Measurements from ENCODE around the gene EIF2S3.
"Not testable (repeated sequence)": the region's sequence is repeated elsewhere in the genome, so short reads cannot be mapped to it uniquely, and the experiment has no call there.

Gene EIF2S3

DNA sequence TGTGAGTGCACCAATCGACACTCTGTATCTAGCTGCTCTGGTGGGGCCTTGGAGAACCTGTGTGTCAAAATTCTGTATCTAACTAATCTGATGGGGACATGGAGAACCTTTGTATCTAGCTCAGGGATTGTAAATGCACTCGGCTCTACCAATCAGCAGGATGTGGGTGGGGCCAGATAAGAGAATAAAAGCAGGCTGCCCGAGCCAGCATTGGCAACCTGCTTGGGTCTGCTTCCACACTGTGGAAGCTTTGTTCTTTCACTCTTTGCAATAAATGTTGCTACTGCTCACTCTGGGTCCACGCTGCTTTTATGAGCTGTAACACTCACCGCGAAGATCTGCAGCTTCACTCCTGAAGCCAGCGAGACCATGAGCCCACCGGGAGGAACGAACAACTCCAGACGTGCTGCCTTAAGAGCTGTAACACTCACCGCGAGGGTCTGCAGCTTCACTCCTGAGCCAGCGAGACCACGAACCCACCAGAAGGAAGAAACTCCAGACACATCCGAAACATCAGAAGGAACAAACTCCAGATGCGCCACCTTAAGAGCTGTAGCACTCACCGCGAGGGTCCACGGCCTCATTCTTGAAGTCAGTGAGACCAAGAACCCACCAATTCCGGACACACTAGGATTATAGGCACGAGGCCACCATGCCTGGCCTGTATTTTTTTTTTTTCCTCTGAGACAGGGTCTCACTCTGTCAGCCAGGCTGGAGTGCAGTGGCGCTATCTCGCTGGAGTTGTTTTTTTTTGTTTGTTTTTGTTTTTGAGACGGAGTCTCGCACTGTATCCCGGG lies 4.0 kb upstream of the EIF2S3 start:
- DNase-seq: not testable (repeated sequence)

GRCh38 chrX:24055043-24055356 lies 244 bp downstream of the EIF2S3 start:
- no peak for DNase-seq

DNA sequence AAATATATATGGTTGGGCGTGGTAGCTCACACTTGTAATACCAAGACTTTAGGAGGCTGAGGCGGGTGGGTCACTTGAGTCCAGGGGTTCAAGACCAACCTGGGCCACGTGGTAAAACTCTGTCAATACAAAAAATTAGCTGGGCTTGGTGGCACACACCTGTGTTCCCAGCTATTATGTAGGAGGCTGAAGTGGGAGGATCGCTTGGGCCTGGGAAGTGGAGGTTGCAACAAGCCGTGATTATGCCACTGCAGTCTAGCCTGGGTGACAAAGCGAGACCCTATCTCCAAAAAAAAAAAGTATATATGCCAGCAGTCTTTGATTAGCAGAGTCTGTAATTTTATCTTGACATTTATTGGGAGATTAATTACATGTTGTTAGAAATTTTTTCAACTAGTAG lies 8.7 kb downstream of the EIF2S3 start:
- no peak for DNase-seq

DNA sequence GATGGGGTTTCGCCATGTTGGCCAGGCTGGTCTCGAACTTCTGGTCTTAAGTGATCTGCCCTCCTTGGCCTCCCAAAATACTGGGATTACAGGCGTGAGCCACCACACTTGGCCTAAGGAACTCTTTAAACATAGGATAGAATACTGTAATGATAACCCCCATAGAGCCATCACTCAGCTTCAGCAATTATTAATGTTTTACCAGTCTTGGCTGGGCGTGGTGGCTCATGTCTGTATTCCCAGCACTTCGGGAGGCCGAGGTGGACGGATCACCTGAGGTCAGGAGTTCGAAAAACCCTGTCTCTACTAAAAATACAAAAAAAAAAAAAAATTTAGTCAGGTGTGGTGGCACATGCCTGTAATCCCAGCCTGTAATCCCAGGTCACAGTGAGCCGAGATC lies 15.1 kb downstream of the EIF2S3 start:
- DNase-seq: no peak

- no peak for DNase-seq
Measured at GRCh38 chrX:24079411-24079810, 24.7 kb downstream of the EIF2S3 start.

DNA sequence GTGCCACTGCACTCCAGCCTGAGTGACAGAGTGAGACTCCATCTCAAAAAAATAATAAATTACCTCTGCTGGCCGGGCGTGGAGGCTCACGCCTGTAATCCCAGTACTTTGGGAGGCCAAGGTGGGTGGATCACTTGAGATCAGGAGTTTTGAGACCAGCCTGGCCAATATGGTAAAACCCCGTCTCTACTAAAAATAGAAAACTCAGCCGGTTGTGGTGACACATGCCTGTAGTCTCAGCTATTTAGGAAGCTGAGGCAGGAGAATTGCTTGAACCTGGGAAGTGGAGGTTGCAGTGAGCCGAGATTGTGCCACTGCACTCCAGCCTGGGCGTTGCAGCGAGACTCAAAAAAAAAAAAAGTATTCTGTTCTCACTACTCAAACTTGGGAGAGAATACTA lies 25.5 kb downstream of the EIF2S3 start:
- not testable (repeated sequence) for DNase-seq

- no peak for DNase-seq
Measured at GRCh38 chrX:24080704-24081103, 25.9 kb downstream of the EIF2S3 start.

GRCh38 chrX:24081661-24082154 lies 27.0 kb downstream of the EIF2S3 start:
- DNase-seq: peak; percentile 51

- no peak for DNase-seq
Measured at GRCh38 chrX:24082447-24082846, 27.7 kb downstream of the EIF2S3 start.

GRCh38 chrX:24085101-24085500 lies 30.3 kb downstream of the EIF2S3 start:
- no peak for DNase-seq

DNA sequence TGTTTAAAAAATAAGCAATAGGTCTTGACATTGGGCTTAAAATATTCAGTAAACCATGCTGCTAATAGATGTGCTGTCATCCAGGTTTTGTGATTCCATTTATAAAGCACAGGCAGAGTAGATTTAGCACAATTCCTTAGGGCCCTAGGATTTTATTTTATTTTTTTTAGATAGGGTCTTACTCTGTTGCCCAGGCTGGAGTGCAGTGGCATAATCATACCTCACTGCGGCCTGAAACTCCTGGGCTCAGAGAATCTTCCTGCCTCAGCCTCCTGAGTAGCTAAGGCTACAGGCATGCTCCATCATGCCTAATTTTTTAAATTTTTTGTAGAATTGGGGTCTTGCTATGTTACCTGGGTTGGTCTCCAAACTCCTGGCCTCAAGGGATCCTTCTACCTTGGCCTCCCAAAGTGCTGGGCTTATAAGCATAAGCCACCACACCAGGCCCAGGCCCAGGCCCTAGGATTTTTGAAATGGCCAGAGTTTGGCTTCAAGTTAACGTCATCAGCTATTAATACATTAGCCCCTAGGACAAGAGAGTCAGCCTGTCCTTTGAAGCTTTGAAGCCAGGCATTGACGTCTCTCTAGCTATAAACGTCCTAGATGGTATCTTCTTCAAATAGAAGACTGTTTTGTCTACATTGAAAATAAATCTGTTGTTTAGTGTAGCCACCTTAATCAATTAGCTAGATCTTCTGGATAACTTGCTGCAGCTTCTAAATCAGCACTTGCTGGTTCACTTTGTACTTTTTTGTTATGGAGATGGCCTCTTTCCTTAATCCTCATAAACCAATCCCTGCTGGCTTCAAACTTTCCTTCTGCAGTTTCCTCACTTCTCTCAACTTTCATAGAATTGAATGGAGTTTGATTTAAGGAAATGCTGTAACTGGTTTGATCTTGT lies 35.8 kb downstream of the EIF2S3 start:
- DNase-seq: no peak

GRCh38 chrX:24093746-24094145 lies 39.0 kb downstream of the EIF2S3 start:
- no peak for DNase-seq

GRCh38 chrX:24097741-24098260 lies 43.0 kb downstream of the EIF2S3 start:
- no peak for DNase-seq

- DNase-seq: no peak
Measured at GRCh38 chrX:24098932-24099331, 44.2 kb downstream of the EIF2S3 start.

DNA sequence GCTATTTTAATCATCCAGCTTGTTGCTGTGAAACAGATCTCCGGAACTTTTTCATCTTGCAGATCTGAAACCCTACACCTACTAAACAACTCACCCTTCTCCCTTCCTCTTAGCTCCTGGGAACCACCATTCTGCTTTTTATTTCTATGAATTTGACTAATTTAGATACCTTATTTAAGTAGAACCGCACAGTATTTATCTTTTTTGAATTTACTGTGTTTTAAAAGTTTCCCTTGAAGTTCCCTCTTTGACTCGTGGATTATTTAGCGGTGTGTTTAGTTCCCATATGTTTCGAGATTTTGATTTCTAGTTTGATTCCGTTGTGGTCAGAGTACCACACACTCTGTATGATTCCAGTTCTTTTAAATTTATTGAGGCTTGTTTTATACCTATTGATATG lies 44.6 kb downstream of the EIF2S3 start:
- no peak for DNase-seq

- no peak for DNase-seq
Measured at GRCh38 chrX:24100713-24101112, 46.0 kb downstream of the EIF2S3 start.

- DNase-seq: no peak
Measured at GRCh38 chrX:24110069-24110468, 55.3 kb downstream of the EIF2S3 start.

- peak; percentile 58 for DNase-seq
Measured at GRCh38 chrX:24113181-24113580, 58.4 kb downstream of the EIF2S3 start.

GRCh38 chrX:24117258-24117657 lies 62.5 kb downstream of the EIF2S3 start:
- DNase-seq: peak; percentile 64

- no peak for DNase-seq
Measured at GRCh38 chrX:24124244-24124799, 69.6 kb downstream of the EIF2S3 start.

DNA sequence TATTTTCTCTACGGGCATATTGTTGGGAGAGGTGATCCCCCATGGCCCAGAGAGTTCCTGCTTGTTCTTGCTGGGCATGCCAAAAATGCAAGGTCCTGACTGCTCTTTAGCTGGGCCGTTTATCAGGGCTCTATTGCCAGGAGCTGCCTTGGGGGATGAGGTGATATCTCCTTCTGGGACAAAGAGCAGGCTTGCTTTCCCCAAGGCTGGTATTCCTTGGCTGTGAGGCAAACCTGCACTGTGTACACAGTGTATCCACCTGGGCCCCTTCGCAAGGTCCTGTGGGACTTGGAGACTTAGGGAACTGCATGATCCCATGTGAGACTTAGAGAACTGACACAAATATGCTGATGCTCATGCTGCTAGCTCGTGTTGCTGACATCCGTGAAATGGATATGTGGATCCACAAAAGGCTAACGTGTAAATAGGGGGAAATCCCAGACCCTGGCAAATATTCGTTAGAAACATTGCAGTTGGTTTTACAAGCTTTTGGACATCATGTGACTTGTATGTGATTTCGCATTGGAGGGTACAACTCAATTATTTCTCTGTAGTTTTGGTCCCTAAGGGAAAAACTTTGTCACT lies 70.4 kb downstream of the EIF2S3 start:
- no peak for DNase-seq

Data from HCEC 1CT (cell line).